Activated T-cell treated with anti-CD3 and anti-CD28 coated beads for 24 hours (primary cell): ENCODE data around the gene MPPE1.

Experiments
- DNase-seq: peaks from one replicate; pipeline ENCODE4 v3.0.0-alpha.2; 2020; ENCODE audit warnings: low read depth

The MPPE1 gene

DNA sequence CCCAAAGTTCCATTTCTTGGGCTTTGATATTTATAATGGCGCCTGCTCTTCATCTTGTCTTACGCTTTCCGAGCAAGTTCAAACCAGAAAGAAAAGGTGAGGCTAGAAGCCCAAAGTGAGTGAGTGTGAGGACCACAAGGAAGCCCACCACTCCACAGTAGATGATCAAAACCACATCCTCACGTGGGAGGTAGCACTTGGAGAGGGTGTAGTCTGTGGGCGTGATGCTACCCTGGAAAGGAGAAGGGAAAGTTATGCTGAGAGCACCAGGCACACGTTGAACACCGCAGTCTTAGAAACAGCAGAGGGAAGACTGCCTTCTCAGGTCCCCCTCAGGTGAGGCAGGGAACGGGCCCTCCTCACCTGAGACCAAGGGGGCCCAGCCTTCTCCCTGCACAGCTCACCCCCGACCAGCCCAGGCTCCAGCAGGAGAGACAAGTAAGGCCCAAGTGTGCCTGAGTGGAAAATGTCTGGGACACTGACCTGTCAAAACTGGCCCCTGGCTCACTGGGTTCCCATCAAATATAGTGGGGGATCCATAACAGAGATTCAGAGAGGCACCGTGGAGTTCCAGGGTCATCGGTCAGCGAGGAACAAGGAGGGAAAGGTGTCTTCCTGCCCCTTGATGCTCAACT lies 23.6 kb downstream of the MPPE1 start:
- DNase-seq: no peak

DNA sequence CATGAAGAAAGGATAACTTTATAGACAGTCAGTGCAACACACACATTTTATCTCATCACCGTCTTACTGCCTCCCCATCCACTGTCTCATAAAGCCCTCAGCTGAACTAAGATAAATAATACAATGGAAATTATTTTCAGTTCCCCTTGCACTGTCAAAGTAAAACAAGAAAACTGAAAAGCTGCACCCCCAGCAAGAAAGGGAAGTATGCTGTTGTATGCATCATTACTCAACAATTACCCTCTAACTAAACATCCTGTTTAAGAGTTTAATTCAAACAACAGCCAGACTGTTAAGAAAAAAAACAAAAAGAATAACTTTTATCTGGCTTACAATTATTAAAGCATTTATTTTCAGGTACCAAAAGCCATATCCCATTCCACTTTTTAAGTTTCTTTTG lies 25.0 kb downstream of the MPPE1 start:
- no peak for DNase-seq

DNA sequence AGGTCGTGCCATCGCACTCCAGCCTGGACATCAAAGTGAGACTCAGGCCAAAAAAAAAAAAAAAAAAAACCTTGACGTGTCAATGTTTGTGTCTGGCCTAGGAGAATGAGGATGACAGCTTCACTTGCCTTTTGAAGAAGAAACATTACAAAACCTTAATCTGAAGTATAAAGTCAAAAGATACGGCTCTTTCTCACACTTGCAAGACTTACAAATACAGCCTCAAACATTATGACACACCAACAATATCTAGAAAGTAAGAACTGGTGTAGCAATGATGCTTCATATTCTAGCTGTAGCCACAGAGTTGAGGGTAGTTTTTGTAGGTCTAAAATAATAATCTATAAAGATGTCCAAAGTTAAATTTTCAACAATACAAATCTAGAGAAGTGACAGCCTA lies 25.5 kb downstream of the MPPE1 start:
- no peak for DNase-seq

DNA sequence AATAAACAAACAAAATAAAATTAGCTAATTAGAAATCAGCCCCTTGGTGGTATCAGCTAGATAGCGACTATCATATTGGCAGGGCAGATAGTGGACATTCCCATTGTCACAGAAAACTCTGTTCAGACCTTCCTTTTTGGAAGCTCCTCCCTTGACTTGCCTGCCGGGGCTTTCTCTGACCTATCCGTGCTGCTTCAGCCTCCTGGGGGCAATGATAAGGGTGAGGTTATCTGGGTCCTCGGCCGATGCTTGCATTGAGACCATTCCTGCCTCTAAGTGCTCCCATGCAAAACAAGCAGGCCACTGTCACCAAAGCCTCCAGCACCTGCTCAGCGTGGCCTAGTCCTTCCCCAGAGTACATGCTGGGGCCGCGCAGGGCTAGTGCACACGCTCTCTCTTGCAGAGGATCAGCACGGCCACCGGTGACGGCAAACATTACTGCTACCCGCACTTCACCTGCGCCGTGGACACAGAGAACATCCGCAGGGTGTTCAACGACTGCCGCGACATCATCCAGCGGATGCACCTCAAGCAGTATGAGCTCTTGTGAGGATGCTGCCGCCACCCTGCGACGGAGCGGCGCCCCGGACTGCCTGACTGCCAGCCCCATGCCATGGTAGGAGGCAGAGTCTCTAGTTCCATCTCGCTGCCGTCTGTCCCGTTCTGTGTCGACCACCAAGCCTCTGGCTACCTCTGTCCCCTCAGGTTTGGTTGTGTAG lies 27.4 kb downstream of the MPPE1 start:
- DNase-seq: no peak

DNA sequence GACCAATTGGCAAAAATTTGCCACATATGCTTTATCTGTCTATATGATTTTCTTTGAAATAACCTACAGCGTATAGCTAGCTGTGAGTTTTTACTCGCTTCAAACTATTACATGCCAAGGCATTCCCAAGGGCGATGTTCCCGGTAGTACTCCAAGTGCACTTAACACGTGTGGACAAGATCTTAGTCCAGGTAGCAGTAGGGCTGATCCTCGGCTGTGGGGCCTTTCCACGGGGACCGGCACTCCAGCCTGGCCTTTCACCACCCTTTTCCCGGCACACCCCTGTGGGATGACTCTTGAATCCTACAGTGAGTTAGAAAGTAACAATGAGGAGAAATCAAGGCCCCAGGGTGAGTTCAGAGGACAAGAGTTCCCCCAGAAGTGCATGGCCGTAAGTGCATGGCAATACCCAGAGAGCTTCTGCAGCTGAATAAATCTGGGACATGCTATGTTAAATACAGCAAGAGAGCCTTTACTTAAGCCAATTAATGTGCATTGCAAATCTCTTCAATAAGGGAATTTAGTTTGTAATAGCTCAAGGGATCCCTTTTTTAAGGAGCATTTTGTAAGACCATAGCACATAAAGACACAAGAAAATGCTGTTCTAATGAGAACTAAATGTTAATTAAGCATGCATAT lies 30.5 kb downstream of the MPPE1 start:
- DNase-seq: no peak

DNA sequence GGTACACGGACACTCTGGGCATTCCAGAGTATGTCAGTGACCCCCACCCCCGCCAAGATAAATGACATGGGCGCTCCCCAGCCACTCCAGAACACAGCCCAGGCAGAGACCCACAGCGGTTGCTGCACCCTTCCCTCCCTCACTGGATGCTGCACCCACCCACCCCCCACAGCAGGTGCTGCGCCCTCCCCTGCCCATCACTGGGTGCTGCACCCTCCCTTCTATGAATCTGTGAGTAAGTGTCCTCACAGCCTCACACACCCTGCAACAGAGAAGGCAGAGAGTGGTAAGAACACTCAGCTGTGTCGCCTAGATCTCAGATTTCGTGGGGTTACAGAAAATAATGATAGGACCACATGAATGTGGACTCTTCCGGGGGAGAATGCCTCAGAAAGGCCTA lies 33.4 kb downstream of the MPPE1 start:
- DNase-seq: no peak

DNA sequence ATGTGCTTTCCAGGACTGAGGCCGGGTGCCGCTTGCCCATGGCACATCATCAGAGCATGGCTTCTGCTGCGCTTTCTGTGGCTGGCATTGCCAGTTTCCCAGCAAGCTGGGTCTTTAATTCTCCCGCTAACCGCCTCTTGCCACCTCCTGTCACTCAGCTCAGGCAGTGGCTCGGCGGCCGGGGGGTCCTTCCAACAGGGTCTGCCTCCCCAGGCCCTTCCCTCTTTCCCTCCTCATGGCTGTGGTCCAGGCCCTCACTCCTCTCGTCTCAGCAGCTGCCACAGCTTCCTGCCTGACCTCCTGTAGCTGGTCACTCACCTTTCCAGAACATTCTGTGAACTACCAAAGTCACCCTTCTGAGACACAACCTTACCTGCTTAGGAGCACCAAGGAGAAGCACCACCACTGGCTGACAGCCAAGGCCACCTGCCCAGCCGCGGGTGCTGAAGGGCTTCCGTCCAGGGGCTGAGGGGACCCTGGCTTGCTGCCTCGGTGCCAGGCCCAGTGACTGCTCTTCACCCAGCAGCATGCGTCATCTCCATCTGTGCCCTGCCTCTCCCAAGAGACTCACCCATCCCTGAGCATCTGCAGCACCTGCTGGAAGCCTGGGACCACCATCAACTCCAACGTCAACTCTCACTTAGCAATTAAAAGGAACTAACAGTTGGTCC lies 34.3 kb downstream of the MPPE1 start:
- no peak for DNase-seq

DNA sequence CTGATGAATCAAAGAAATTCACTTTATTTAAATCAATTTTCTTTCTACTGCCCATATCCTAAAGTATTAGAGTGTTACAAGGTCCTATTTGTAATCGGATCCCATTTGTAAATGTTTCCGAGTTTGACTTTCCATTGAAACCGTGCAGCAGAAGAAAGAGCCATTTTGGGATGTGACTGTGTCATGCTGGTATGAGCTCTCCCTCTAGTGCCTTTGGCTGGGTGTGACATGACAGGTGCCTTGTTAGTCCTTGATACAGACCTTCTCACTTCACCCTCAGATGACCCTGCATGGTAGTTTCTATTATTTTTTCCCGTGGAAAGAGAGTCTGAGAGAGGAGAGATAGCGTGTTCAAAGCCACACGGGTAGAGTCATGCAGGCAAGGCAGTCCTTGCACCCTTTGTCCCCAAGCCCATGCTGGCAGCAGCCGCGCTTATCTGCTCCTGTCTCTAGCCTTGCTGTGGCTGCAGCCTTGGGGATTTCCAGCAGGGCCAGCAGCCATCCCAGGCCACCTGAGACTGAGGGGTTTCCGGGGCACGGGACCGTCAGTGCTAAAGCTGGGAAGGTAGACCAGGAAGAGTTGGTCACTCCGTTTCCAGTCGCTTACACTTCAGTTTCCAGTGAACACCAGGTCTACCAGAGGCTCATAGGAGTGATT lies 35.5 kb downstream of the MPPE1 start:
- DNase-seq: no peak

DNA sequence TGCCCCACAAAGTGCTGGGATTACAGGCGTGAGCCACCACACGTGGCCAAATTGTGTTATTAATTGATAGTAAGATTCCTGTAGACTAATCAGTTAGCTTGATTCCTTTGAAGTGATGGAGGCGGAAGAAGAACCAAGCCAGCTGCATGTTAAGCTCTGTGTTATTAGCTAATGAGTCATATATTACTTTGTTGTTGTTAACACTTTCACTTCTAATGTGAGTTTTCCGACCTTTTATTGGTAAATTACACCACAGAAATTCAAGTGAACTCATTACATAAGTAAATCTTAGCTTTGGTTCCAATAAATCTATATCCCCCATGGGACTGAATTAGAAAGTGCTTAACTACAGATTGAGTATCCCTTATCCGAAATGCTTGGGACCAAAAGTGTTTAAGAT lies 36.6 kb downstream of the MPPE1 start:
- no peak for DNase-seq

DNA sequence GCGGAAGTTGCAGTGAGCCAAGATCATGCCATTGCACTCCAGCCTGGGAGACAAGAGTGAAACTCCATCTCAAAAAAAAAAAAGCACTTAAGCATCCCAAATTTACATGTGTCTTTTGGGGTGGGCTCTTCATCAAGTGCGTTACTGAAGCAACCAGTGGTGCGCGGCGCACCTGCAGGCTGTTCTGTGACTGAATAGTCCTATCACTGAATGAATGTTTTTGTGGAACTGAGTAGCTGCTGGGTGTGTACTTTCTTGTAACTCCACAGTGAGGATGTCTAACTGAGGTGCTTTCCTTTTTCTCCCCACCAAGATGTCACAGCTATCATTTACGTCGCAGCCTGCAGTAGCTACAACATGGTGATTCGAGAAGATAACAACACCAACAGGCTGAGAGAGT lies 39.9 kb downstream of the MPPE1 start:
- no peak for DNase-seq

DNA sequence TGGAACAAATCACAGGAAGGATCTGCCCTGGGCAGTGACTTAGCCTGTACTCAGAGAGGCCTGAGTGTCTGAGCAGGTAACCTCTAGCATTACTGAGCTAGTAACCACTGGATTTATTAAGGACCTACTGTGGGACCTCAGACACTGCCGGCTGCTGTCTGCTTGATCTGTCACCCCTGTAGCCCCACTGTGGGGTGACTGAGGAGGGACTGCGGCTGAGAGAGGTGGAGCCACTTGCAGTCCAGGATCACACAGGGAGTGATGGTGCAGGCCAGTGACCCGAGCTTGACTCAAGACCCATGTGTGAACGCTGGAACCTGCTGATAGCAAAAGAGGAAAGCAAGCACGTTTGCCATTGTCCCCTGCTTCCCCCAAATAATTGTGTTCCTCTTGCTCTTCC lies 41.4 kb downstream of the MPPE1 start:
- no peak for DNase-seq

DNA sequence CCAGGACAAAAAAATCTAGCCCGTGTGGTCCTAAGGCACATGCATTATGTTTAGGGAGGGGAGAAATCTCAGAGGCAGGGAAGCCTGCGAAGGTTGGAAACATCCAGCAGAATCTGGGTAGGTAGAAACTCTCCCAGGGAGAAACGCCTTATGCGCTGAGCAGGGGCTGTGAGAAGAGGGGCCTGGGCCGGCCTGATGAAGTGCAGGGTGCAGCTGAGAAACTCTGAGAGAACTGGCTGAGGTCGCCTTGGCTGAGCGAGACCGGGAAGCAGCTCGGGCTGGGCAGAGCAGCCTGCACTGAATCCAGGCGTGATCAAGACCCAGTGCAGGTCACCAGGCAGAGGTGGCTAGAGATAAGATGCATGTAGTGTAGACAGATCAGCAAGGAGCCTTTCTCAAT lies 41.8 kb downstream of the MPPE1 start:
- no peak for DNase-seq

DNA sequence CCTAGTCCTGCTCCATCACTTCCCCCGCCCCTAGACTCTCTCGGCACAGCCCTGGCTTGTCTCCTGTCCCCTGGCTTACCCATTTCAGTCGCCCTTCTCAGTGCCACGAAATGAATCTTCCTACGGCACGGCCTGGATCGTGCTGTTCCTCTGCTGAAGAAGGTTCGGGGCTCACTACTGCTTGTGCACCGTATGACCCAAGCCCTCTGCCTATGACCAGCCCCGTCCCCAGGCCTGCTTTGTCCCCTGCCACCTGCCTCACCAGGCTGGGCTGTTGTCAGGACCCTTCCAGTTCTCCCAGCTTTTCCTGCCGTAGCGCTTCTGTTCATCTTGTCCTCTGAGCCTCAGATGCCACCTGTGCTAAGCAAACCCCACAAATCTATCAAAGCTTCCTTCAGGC lies 43.0 kb downstream of the MPPE1 start:
- no peak for DNase-seq

DNA sequence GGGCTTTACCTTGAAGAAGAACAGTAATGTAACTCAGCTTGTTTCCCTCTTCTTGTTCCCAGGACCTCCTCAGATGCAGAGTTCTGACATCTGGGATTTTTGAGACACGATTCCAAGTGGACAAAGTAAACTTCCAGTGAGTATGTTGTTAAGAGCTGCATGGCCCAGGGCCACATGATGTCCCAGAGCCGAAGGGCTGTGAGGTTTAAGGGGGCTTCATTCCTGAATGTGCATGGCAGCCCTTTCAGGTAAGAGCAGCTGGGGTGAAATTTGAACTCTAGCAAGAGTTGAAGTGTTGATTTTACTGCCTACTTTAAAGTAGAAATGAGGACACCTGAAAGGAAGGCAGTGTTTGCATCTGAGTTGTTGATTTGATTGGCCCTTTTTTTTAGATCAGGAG lies 43.6 kb downstream of the MPPE1 start:
- no peak for DNase-seq

DNA sequence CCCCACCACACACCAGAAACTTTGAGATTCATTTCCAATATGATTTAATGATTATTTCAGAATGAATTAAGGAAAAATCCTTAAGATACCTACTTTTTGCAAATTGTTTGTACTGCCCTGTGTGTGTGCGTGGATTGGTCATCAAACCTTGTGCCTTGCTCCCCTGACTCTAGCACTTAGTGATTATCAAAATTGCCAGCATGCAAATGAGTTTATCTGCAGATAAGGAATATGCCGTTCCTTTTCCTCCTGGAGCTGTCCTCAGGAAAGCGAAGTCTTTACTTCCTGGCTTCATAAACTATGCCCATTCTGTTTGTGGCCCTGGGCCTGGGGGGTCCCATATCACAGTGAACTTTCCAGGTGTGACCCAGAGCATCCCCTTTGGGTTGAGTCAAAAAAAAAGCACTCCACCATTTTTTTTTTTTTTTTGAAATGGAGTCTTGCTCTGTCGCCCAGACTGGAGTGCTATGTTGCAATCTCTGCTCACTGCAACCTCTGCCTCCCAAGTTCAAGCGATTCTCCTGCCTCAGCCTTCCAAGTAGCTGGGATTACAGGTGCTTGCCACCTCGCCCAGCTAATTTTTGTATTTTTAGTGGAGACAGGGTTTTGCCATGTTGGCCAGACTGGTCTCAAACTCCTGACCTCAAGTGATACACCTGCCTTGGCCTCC lies 45.5 kb downstream of the MPPE1 start:
- DNase-seq: no peak

DNA sequence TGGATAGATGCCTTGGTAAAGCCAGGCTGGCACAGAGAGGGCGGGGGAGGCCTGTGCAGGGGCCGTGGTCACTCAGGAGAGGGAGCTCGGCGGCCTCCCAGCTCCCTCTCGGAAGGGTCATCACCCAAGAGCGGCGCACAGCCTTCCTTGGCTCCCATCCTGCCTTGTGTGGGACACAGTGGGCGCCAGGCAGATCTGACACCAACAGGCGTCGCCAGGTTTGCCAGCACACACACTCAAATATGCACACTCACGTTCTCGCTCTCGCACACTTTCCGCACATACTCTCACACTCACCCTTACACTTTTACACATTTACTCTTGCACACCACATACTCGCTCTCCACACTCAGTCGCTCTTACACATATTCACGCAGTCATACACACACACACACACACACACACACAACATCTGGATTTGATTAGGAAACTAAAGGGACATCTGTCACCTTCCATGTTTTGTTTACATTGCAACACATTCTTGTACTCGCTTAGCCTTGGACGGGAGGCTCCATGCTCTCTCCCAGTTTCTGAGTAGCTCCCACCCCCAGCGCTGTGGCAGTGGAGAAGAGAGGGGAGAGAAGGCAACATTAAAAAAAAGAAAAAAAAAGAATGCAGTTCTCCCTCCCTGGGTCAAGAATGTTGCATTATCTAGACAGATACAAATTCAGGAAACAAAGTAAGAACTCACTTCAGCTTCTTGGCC lies 46.4 kb downstream of the MPPE1 start:
- no peak for DNase-seq

DNA sequence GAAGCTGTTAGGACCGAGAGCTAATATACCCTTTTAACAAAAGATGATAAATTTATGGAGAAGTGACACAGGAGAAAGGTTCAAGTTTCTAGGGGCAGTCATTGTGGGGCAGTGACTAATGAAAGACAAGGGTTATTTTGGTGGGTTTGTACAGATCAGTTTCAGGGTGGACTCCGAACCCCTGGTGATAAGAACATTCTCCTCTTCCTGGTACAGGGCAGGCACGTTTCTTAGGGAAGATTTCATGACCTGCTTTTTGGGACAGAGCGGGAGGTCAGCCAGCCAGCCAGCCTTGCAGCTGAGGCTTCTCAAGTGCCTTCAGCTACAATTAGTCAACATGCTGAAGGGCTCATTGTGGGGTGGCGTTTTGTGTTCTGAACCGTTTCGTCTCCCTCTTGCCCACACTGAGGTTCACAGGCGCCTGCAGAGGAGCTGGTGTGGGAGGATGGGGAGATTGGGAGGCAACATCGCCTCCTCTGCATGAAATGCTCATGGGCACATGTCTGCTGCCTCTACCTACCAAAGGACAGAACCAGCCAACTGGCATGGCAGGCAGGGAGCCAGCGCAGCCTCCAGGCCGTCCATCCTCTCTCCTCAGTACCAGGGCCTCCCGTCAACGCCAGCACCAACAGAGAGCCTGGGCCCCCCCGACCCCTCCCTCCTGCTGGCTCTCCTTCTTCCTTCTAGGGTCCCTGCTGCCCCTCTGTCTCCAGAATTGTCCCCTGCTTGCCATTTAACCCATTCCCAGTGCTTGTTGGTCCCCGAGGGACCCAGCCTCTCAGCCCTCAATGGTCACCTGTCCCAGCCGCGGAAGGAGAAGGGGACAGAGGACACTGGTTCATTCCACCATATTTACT lies 47.3 kb downstream of the MPPE1 start:
- no peak for DNase-seq

DNA sequence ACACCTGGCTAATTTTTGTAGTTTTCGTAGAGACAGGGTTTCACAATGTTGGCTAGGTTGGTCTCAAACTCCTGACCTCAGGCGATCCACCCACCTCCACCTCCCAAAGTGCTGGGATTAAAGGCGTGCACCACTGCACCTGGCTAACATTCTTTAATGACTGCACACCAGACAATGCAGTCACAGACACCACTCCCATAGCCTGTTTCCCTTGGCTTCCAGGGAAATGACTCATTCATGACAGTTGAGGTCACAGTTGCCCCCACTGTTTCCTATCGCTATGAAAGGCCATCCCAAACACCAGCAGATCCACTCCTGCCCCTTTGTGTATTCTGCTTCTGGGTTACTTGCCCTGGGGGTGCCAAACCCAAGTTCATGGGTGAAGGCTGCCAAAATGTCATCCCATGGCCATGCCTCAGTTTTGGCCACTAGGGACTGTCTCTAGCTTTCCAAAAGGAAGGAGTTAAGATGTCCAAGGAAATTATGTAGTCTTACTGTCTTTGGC lies 48.2 kb downstream of the MPPE1 start:
- no peak for DNase-seq

DNA sequence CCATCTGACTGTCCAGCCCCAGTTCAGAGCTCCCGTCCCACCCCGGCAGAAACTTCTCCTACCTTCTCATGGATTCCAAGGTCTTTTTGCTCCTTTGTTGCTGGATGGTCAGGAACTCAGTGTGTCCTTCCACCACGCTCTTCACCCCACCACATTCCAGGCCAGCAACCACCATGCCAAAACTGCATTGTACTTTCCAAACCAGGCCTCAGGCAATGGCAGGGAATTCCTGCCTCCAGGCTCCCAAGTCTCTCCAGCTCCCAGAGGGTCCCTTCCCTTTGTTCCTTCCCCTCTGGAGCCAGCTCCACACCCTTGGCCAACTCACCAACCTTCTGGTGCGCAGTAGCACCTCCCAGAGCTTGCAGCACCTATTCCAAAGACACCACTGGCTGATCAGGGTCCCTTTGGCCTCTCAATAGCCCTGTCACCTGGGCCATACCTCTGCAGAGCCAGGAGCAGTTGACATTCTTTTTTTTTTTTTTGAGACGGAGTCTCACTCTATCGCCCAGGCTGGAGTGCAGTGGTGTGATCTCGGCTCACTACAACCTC lies 48.8 kb downstream of the MPPE1 start:
- no peak for DNase-seq
